Keratinocyte (primary cell): Measurements from ENCODE around the gene RNF212. TPM values are rescaled to one million over a fixed set of nuclear protein-coding genes. Genes with fewer than 3 reads are reported as not detected.

Experiments used
- DNase-seq: peaks from one replicate; pipeline ENCODE4 v3.0.0-alpha.2; 2011; ENCODE audit warnings: low read depth, missing footprints, low spot score
- FAIRE-seq: peaks from 2 replicates; lab custom pipeline; 2011; peaks lifted over from hg19 to GRCh38; lab: Jason Lieb, UNC
- H2AFZ ChIP-seq: 2 replicates; pipeline ENCODE4 v1.6.0; 2012; ENCODE audit warnings: low read length, control low read depth, inconsistent platforms; ENCODE audit not compliant: control insufficient read depth
- H3K27ac ChIP-seq: 2 replicates; pipeline ENCODE4 v1.5.1; 2011; ENCODE audit warnings: low read length; ENCODE audit not compliant: control insufficient read depth, insufficient read depth
- H3K27me3 ChIP-seq: 3 replicates; pipeline ENCODE4 v1.6.0; 2011; ENCODE audit warnings: low read length; ENCODE audit not compliant: control insufficient read depth, insufficient read depth; ENCODE audit errors: extremely low read depth
- H3K36me3 ChIP-seq, 2 experiments: 2 replicates in 1 of 2; 3 replicates in 1 of 2; pipeline ENCODE4 v1.5.1; 2011; ENCODE audit warnings: low read length in 2 of 2, mild to moderate bottlenecking in 1 of 2; ENCODE audit not compliant: control insufficient read depth in 2 of 2, insufficient read depth in 2 of 2; ENCODE audit errors: extremely low read depth in 1 of 2
- H3K4me1 ChIP-seq: 3 replicates; pipeline ENCODE4 v1.5.1; 2011; ENCODE audit warnings: low read length; ENCODE audit not compliant: control insufficient read depth, insufficient read depth; ENCODE audit errors: extremely low read depth
- H3K4me2 ChIP-seq: 3 replicates; pipeline ENCODE4 v1.6.0; 2011; ENCODE audit warnings: low read depth, low read length; ENCODE audit not compliant: control insufficient read depth, insufficient read depth; ENCODE audit errors: extremely low read depth
- H3K4me3 ChIP-seq, 3 experiments: fragments of 200-600 bp in 1 of 3; sonication (generic) in 1 of 3; 2 replicates in 2 of 3; 3 replicates in 1 of 3; pipeline ENCODE4 v1.5.1; 2011 to 2016; ENCODE audit warnings: low read length in 3 of 3, mild to moderate bottlenecking in 3 of 3, control low read depth in 2 of 3, inconsistent platforms in 1 of 3, low read depth in 1 of 3, mixed read lengths in 1 of 3, mixed run types in 1 of 3, moderate library complexity in 1 of 3; ENCODE audit not compliant: control insufficient read depth in 2 of 3, insufficient read depth in 2 of 3; ENCODE audit errors: extremely low read depth in 1 of 3
- H3K79me2 ChIP-seq: 2 replicates; pipeline ENCODE4 v1.6.0; 2012; ENCODE audit warnings: low read length; ENCODE audit not compliant: control insufficient read depth, insufficient read depth
- H3K9ac ChIP-seq: 3 replicates; pipeline ENCODE4 v1.6.0; 2011; ENCODE audit warnings: low read length; ENCODE audit not compliant: control insufficient read depth, insufficient read depth; ENCODE audit errors: extremely low read depth
- H3K9me1 ChIP-seq: 3 replicates; pipeline ENCODE4 v1.6.0; 2011; ENCODE audit warnings: low read length; ENCODE audit not compliant: control insufficient read depth, insufficient read depth; ENCODE audit errors: extremely low read depth
- H3K9me3 ChIP-seq: 2 replicates; pipeline ENCODE4 v1.5.1; 2012; ENCODE audit warnings: low read depth, low read length; ENCODE audit not compliant: control insufficient read depth
- H4K20me1 ChIP-seq: 3 replicates; pipeline ENCODE4 v1.6.0; 2011; ENCODE audit warnings: low read length; ENCODE audit not compliant: control insufficient read depth, insufficient read depth; ENCODE audit errors: extremely low read depth
- CTCF ChIP-seq, 3 experiments: IDR thresholded peaks in 1 of 3; conservative IDR thresholded peaks in 1 of 3; optimal IDR thresholded peaks in 1 of 3; 2 replicates in 2 of 3; 3 replicates in 1 of 3; pipeline versions ENCODE3 to v1.5.1; 2011; ENCODE audit warnings: low read length in 3 of 3, mild to moderate bottlenecking in 3 of 3, moderate library complexity in 2 of 3, control low read depth in 1 of 3, inconsistent platforms in 1 of 3; ENCODE audit not compliant: insufficient read depth in 2 of 3; ENCODE audit errors: extremely low read depth in 1 of 3
- EZH2 ChIP-seq: IDR thresholded peaks from one replicate; pipeline ENCODE4 v1.6.1; 2012; ENCODE audit warnings: inconsistent platforms, mild to moderate bottlenecking, low read length, moderate library complexity
- dilution Hi-C: fragments of 300-500 bp; cut with MboI; formaldehyde crosslinking; loops from one replicate; pipeline ENCODE4 v1.7.0; 2020; ENCODE audit warnings: low sequenced_read_pairs; ENCODE audit not compliant: extremely low pct_ligation_motif_present
- polyA plus RNA-seq, 5 experiments: library from polyadenylated mRNA; depleted of rRNA in 3 of 5; stranded (reverse) in 3 of 5; stranded (forward) in 1 of 5; unstranded in 1 of 5; fragments of >200 nt; gene quantifications; 1 replicate in 1 of 5; 2 replicates in 3 of 5; 3 replicates in 1 of 5; pipeline versions ENCODE4 v1.2.1 to v1.2.3, GENCODE V29; 2011 to 2012; ENCODE audit warnings: missing spikeins in 2 of 5, low read depth in 1 of 5, low replicate concordance in 1 of 5

Gene RNF212
- polyA plus RNA-seq, 1 donor (not counting 4 experiments of a cell fraction or from before 2014, with no cell fraction given) = 0.16 TPM

- dilution Hi-C loops = no loop called here
- no peak overlapping the region for H3K9ac ChIP-seq
- H4K20me1 ChIP-seq = peaks cover 3% of the 10 kb centered on the region
- H2AFZ ChIP-seq = no peak overlapping the region
- no peak for FAIRE-seq
- no peaks in the 10 kb centered on the region for H3K79me2 ChIP-seq
- no peak overlapping the region for H3K4me2 ChIP-seq
- no peak overlapping the region for H3K27ac ChIP-seq
- H3K36me3 ChIP-seq = peaks cover 0 to 4% of the 10 kb centered on the region in 2 experiments
- peaks cover 3% of the 10 kb centered on the region for H3K4me1 ChIP-seq
- H3K27me3 ChIP-seq = peaks cover 28% of the 10 kb centered on the region
- H3K9me3 ChIP-seq = no peaks in the 10 kb centered on the region
- no peak for TF ChIP-seq CTCF (optimal IDR thresholded peaks at IDR 0.05 in 1 of 3, IDR thresholded peaks at IDR 0.05 in 1 of 3, conservative IDR thresholded peaks at IDR 0.05 in 1 of 3; ENCODE audit: extremely low read depth in 1 of 3, insufficient read depth in 2 of 3, low read length in 3 of 3)
- no peak for TF ChIP-seq EZH2
- DNase-seq = no peak
- no peaks in the 10 kb centered on the region for H3K9me1 ChIP-seq
- no peak overlapping the region for H3K4me3 ChIP-seq
Measured at GRCh38 chr4:1027915-1028238, 85.5 kb downstream of the RNF212 start.

DNA sequence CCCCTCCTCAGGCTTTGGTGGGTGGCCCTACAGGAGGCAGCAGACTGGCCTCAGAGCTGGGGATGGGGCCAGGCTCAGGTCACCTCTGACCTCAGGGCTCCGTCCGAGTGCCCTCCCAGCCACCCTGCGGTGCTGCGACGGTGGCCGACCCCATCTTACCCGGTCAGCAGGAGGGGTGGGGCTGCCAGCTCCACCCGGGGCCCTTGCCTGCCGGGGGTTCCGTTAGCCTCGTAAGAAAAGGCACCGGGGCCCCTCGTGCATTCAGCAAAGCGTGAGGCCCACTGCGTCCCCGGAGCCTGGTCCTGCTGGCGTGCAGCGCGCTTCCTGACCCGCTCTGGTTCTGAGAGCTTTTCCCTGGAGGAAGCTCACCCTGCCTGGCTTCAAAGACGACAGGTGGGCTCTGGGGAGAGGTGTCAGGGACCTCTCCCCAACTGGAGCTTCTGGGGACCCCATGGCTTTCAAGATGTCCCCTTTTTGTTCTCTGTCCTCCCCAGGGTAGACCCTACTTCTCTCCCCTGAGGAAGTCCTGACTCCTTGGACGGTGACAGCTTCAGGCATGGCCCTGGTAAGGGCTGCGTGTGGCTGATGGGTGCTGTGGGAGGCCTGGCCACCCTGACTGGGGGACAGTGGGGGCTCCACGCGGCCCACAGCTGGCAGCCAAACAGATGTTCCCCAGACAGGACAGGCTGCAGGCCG lies 86.0 kb downstream of the RNF212 start:
- H3K9me1 ChIP-seq = no peaks in the 10 kb centered on the region
- no peak for TF ChIP-seq CTCF (optimal IDR thresholded peaks at IDR 0.05 in 1 of 3, IDR thresholded peaks at IDR 0.05 in 1 of 3, conservative IDR thresholded peaks at IDR 0.05 in 1 of 3; ENCODE audit: extremely low read depth in 1 of 3, insufficient read depth in 2 of 3, low read length in 3 of 3)
- TF ChIP-seq EZH2 = no peak
- peaks cover 3% of the 10 kb centered on the region for H3K4me1 ChIP-seq
- peaks cover 0 to 4% of the 10 kb centered on the region in 2 experiments for H3K36me3 ChIP-seq
- peaks cover 3% of the 10 kb centered on the region for H4K20me1 ChIP-seq
- no peaks in the 10 kb centered on the region for H3K79me2 ChIP-seq
- H3K27me3 ChIP-seq = peaks cover 22% of the 10 kb centered on the region
- dilution Hi-C loops = no loop called here
- H3K4me3 ChIP-seq = no peak overlapping the region
- DNase-seq (no peak), FAIRE-seq (no peak)
- H3K9ac ChIP-seq = no peak overlapping the region
- H2AFZ ChIP-seq = no peak overlapping the region
- no peak overlapping the region for H3K27ac ChIP-seq
- H3K9me3 ChIP-seq = no peaks in the 10 kb centered on the region
- H3K4me2 ChIP-seq = no peak overlapping the region
